ENCODE measurements around the gene ITGA2. TPM values are rescaled to one million over a fixed set of nuclear protein-coding genes. Genes with fewer than 3 reads are reported as not detected.

Gene ITGA2
- polyA plus RNA-seq, 1 experiment, result 5.3 TPM

GRCh38 chr5:53003144-53003543 is 14.0 kb downstream of the ITGA2 start:
- Histone ChIP-seq H3K4me3 (ENCODE audit: low read depth, low read length) (no peak overlapping the region), H3K36me3 (ENCODE audit: control insufficient read depth, insufficient read depth, low read length) (no peaks in the 10 kb centered on the region), H3K27me3 (ENCODE audit: control insufficient read depth, insufficient read depth, low read length) (no peaks in the 10 kb centered on the region)
- DNase-seq (ENCODE audit: low read depth), result no peak
- ChIA-PET CTCF (no interaction called here), POLR2A (no interaction called here)
- no peak for TF ChIP-seq CTCF (IDR thresholded peaks at IDR 0.05; ENCODE audit: insufficient read depth, low read depth, low read length)

GRCh38 chr5:53006911-53007890 is 18.0 kb downstream of the ITGA2 start:
- POLR2A ChIA-PET, result interaction anchor here (1.0 kb wide), 1 partner anchor 19 kb away, joined by 3 read pairs; no protein-coding TSS in a partner anchor
- H3K36me3 ChIP-seq (ENCODE audit: control insufficient read depth, insufficient read depth, low read length), result no peaks in the 10 kb centered on the region
- H3K4me3 ChIP-seq (ENCODE audit: low read depth, low read length), result no peak overlapping the region
- no peak for DNase-seq (ENCODE audit: low read depth)
- CTCF ChIA-PET, result interaction anchor here (0.8 to 1.6 kb wide), 2 partner anchors 11 to 17 kb away, joined by 3 to 4 read pairs; no protein-coding TSS in a partner anchor
- H3K27me3 ChIP-seq (ENCODE audit: control insufficient read depth, insufficient read depth, low read length), result no peaks in the 10 kb centered on the region
- no peak for TF ChIP-seq CTCF (IDR thresholded peaks at IDR 0.05; ENCODE audit: insufficient read depth, low read depth, low read length)

GRCh38 chr5:53008751-53009150 is 19.6 kb downstream of the ITGA2 start:
- Histone ChIP-seq H3K36me3 (ENCODE audit: control insufficient read depth, insufficient read depth, low read length) (no peaks in the 10 kb centered on the region), H3K4me3 (ENCODE audit: low read depth, low read length) (no peak overlapping the region), H3K27me3 (ENCODE audit: control insufficient read depth, insufficient read depth, low read length) (no peaks in the 10 kb centered on the region)
- POLR2A ChIA-PET, result no interaction called here
- TF ChIP-seq CTCF (IDR thresholded peaks at IDR 0.05; ENCODE audit: insufficient read depth, low read depth, low read length), result no peak
- no peak for DNase-seq (ENCODE audit: low read depth)
- CTCF ChIA-PET, result interaction anchor here (1.6 to 2.1 kb wide), 2 partner anchors 18 to 27 kb away, joined by 4 to 5 read pairs; no protein-coding TSS in a partner anchor

- no peak for DNase-seq (ENCODE audit: low read depth)
- ChIA-PET POLR2A (no interaction called here), CTCF (interaction anchor here (0.6 to 2.1 kb wide), 4 partner anchors 9 to 26 kb away, joined by 3 to 5 read pairs (median 4); no protein-coding TSS in a partner anchor)
- TF ChIP-seq CTCF (IDR thresholded peaks at IDR 0.05; ENCODE audit: insufficient read depth, low read depth, low read length), result no peak
- no peaks in the 10 kb centered on the region for H3K27me3 ChIP-seq (ENCODE audit: control insufficient read depth, insufficient read depth, low read length)
- H3K36me3 ChIP-seq (ENCODE audit: control insufficient read depth, insufficient read depth, low read length), result no peaks in the 10 kb centered on the region
- no peak overlapping the region for H3K4me3 ChIP-seq (ENCODE audit: low read depth, low read length)
Measured at GRCh38 chr5:53009816-53010215, 20.7 kb downstream of the ITGA2 start.

- H3K27me3 ChIP-seq (ENCODE audit: control insufficient read depth, insufficient read depth, low read length), result no peaks in the 10 kb centered on the region
- POLR2A ChIA-PET, result no interaction called here
- CTCF ChIA-PET, result interaction anchor here (1.0 to 2.1 kb wide), 3 partner anchors 12 to 25 kb away, joined by 3 to 5 read pairs (median 4); no protein-coding TSS in a partner anchor
- 0 out of 2 replicates have a peak, but pooled peaks have one; percentile 13 for TF ChIP-seq CTCF (IDR thresholded peaks at IDR 0.05; ENCODE audit: insufficient read depth, low read depth, low read length)
- no peak overlapping the region for H3K4me3 ChIP-seq (ENCODE audit: low read depth, low read length)
- no peak for DNase-seq (ENCODE audit: low read depth)
- no peaks in the 10 kb centered on the region for H3K36me3 ChIP-seq (ENCODE audit: control insufficient read depth, insufficient read depth, low read length)
Measured at GRCh38 chr5:53010814-53011213, 21.7 kb downstream of the ITGA2 start.
